Mesenchymal stem cell (in vitro differentiated cells and primary cell): Measurements from ENCODE around the gene NDUFA7.
"Not testable (repeated sequence)": the region's sequence is repeated elsewhere in the genome, so short reads cannot be mapped to it uniquely, and the experiment has no call there.

ENCODE experiments used
- DNase-seq: peaks from one replicate; pipeline ENCODE4 v3.0.0-alpha.2; 2013
- H2AFZ ChIP-seq: one replicate; pipeline ENCODE4 v1.6.1; 2013; ENCODE audit warnings: low read depth, mild to moderate bottlenecking, control low read depth, inconsistent platforms, low read length, moderate library complexity
- H2AK5ac ChIP-seq: 2 replicates; pipeline ENCODE4 v1.6.1; 2013; ENCODE audit warnings: low read length, moderate library complexity, mild to moderate bottlenecking, inconsistent platforms; ENCODE audit not compliant: severe bottlenecking
- H2BK120ac ChIP-seq: one replicate; pipeline ENCODE4 v1.6.1; 2013; ENCODE audit warnings: low read depth, mild to moderate bottlenecking, inconsistent platforms, low read length, moderate library complexity
- H2BK12ac ChIP-seq, 2 experiments: one replicate each; pipeline ENCODE4 v1.6.1; 2013; ENCODE audit warnings: inconsistent platforms in 2 of 2, low read length in 2 of 2, mild to moderate bottlenecking in 2 of 2, moderate library complexity in 2 of 2, control low read depth in 1 of 2
- H2BK15ac ChIP-seq: one replicate; pipeline ENCODE4 v1.6.1; 2013; ENCODE audit warnings: mild to moderate bottlenecking, low read depth, inconsistent platforms; ENCODE audit not compliant: poor library complexity, severe bottlenecking
- H2BK5ac ChIP-seq: 2 replicates; pipeline ENCODE4 v1.6.1; 2013; ENCODE audit warnings: low read depth, mild to moderate bottlenecking, low read length, control low read depth, inconsistent platforms; ENCODE audit not compliant: poor library complexity, severe bottlenecking
- H3K14ac ChIP-seq, 2 experiments: one replicate each; pipeline ENCODE4 v1.6.1; 2013; ENCODE audit warnings: inconsistent platforms in 2 of 2, low read length in 2 of 2, control low read depth in 1 of 2, mild to moderate bottlenecking in 1 of 2, moderate library complexity in 1 of 2
- H3K18ac ChIP-seq, 2 experiments: one replicate each; pipeline ENCODE4 v1.6.1; 2013; ENCODE audit warnings: inconsistent platforms in 2 of 2, low read length in 2 of 2, control low read depth in 1 of 2, low read depth in 1 of 2, mild to moderate bottlenecking in 1 of 2
- H3K23ac ChIP-seq, 2 experiments: one replicate each; pipeline ENCODE4 v1.6.1; 2013; ENCODE audit warnings: inconsistent platforms in 2 of 2, low read length in 2 of 2, mild to moderate bottlenecking in 2 of 2, moderate library complexity in 2 of 2, control low read depth in 1 of 2
- H3K27ac ChIP-seq: 2 replicates; pipeline ENCODE4 v1.5.1; 2013; ENCODE audit warnings: mild to moderate bottlenecking, moderate library complexity, low read length, control low read depth, inconsistent platforms; ENCODE audit not compliant: poor library complexity, severe bottlenecking
- H3K27me3 ChIP-seq, 2 experiments: 2 replicates each; pipeline versions ENCODE4 v1.6.1 to v1.7.0; 2013; ENCODE audit warnings: low read length in 2 of 2, mild to moderate bottlenecking in 2 of 2, moderate library complexity in 2 of 2, control low read depth in 1 of 2, inconsistent platforms in 1 of 2; ENCODE audit not compliant: control insufficient read depth in 1 of 2, insufficient read depth in 1 of 2
- H3K36me3 ChIP-seq, 2 experiments: 2 replicates each; pipeline versions ENCODE4 v1.6.1 to v1.7.0; 2013; ENCODE audit warnings: low read length in 2 of 2, control low read depth in 1 of 2, inconsistent platforms in 1 of 2, low read depth in 1 of 2, mild to moderate bottlenecking in 1 of 2; ENCODE audit not compliant: insufficient read depth in 2 of 2, control insufficient read depth in 1 of 2
- H3K4ac ChIP-seq, 2 experiments: one replicate each; pipeline ENCODE4 v1.6.1; 2013; ENCODE audit warnings: inconsistent platforms in 2 of 2, low read length in 2 of 2, mild to moderate bottlenecking in 2 of 2, moderate library complexity in 2 of 2, control low read depth in 1 of 2, low read depth in 1 of 2
- H3K4me1 ChIP-seq: 2 replicates; pipeline ENCODE4 v1.6.1; 2013; ENCODE audit warnings: low read depth, low read length, control low read depth; ENCODE audit not compliant: control insufficient read depth, insufficient read depth
- H3K4me2 ChIP-seq: 2 replicates; pipeline ENCODE4 v1.6.1; 2013; ENCODE audit warnings: low read length, mild to moderate bottlenecking, inconsistent platforms; ENCODE audit not compliant: poor library complexity, severe bottlenecking
- H3K4me3 ChIP-seq, 2 experiments: 2 replicates each; pipeline versions ENCODE4 v1.5.1 to v1.7.0; 2013; ENCODE audit warnings: low read length in 2 of 2, mild to moderate bottlenecking in 2 of 2, control low read depth in 1 of 2, low read depth in 1 of 2; ENCODE audit not compliant: insufficient read depth in 1 of 2
- H3K79me1 ChIP-seq: replicated peaks from 2 replicates; pipeline ENCODE4 v1.6.1; 2013; ENCODE audit warnings: mild to moderate bottlenecking, control low read depth, low read length, inconsistent platforms; ENCODE audit not compliant: poor library complexity, severe bottlenecking
- H3K9ac ChIP-seq: 2 replicates; pipeline ENCODE4 v1.7.0; 2013; ENCODE audit warnings: mild to moderate bottlenecking, low read length, moderate library complexity
- H3K9me3 ChIP-seq: 2 replicates; pipeline ENCODE4 v1.7.0; 2013; ENCODE audit warnings: mild to moderate bottlenecking, low read length; ENCODE audit not compliant: control insufficient read depth
- H4K8ac ChIP-seq: one replicate; pipeline ENCODE4 v1.6.1; 2013; ENCODE audit warnings: inconsistent platforms, mild to moderate bottlenecking, low read length, moderate library complexity
- H4K91ac ChIP-seq: one replicate; pipeline ENCODE4 v1.6.1; 2013; ENCODE audit warnings: mild to moderate bottlenecking, low read length, inconsistent platforms
- WGBS: methylation state at CpG from one replicate; pipeline ENCODE4 v1.1.7; 2013; ENCODE audit warnings: mixed read lengths; 5-methylcytosine and 5-hydroxymethylcytosine counted together

NDUFA7 gene

GRCh38 chr19:8355631-8356402 is 34.6 kb upstream of the NDUFA7 start:
- H3K18ac ChIP-seq, result peak overlapping the region; percentile 14 to 88
- H2AK5ac ChIP-seq, result peak overlapping the region; percentile 63
- DNase-seq, result peak; percentile 100

GRCh38 chr19:8352845-8353244 is 31.7 kb upstream of the NDUFA7 start:
- H3K79me1 ChIP-seq, H3K4me3 ChIP-seq, H2BK15ac ChIP-seq, H2AK5ac ChIP-seq, H2BK12ac ChIP-seq, H3K27me3 ChIP-seq, H4K91ac ChIP-seq, H3K14ac ChIP-seq, H2BK5ac ChIP-seq, H3K36me3 ChIP-seq, H4K8ac ChIP-seq, H2BK120ac ChIP-seq, DNase-seq, H3K18ac ChIP-seq, H3K23ac ChIP-seq, H2AFZ ChIP-seq, H3K9me3 ChIP-seq, H3K27ac ChIP-seq, H3K4ac ChIP-seq: not testable (repeated sequence)
- Histone ChIP-seq H3K9ac (peak overlapping the region; percentile 69), H3K4me1 (peaks cover 13% of the 10 kb centered on the region), H3K4me2 (peak overlapping the region; percentile 41)
- 69% methylated on average over 5 of the region's 5 CpGs for WGBS

More at GRCh38 chr19:8355631-8356402, 34.6 kb upstream of the NDUFA7 start:
- H3K23ac ChIP-seq, result no peak overlapping the region
- no peaks in the 10 kb centered on the region for H3K36me3 ChIP-seq
- H3K4me1 ChIP-seq, result peaks cover 16% of the 10 kb centered on the region
- H4K8ac ChIP-seq, result peak overlapping the region; percentile 89
- peak overlapping the region; percentile 91 for H3K27ac ChIP-seq
- peak overlapping the region; percentile 49 for H2BK15ac ChIP-seq
- H3K9ac ChIP-seq, result peak overlapping the region; percentile 28
- peak overlapping the region in 1 of 2 experiments; percentile 11 for H3K14ac ChIP-seq
- peak overlapping the region in 1 of 2 experiments; percentile 11 for H3K4me3 ChIP-seq
- peak overlapping the region; percentile 54 to 85 for H3K4ac ChIP-seq
- peak overlapping the region; percentile 46 for H2BK5ac ChIP-seq
- H4K91ac ChIP-seq, result peak overlapping the region; percentile 92
- H3K9me3 ChIP-seq, result no peaks in the 10 kb centered on the region
- no peak overlapping the region for H2BK120ac ChIP-seq
- no peak overlapping the region for H2AFZ ChIP-seq
- peak overlapping the region; percentile 79 to 99 for H2BK12ac ChIP-seq
- WGBS, result 43% methylated on average over 6 of the region's 6 CpGs
- no peak overlapping the region for H3K4me2 ChIP-seq
- H3K79me1 ChIP-seq, result no peaks in the 10 kb centered on the region
- H3K27me3 ChIP-seq, result no peaks in the 10 kb centered on the region

- H2AK5ac ChIP-seq, result no peak overlapping the region
- H3K79me1 ChIP-seq, result no peaks in the 10 kb centered on the region
- 35% methylated on average over 5 of the region's 10 CpGs for WGBS
- peak overlapping the region; percentile 69 for H3K9ac ChIP-seq
- H3K23ac ChIP-seq, result no peak overlapping the region
- H3K9me3 ChIP-seq, result no peaks in the 10 kb centered on the region
- H2BK5ac ChIP-seq, result no peak overlapping the region
- no peak overlapping the region for H3K14ac ChIP-seq
- peak overlapping the region; percentile 39 for H2AFZ ChIP-seq
- H3K36me3 ChIP-seq, result no peaks in the 10 kb centered on the region
- H3K27me3 ChIP-seq, result no peaks in the 10 kb centered on the region
- no peak overlapping the region for H4K8ac ChIP-seq
- no peak overlapping the region for H3K27ac ChIP-seq
- H4K91ac ChIP-seq, result no peak overlapping the region
- H2BK120ac ChIP-seq, result peak overlapping the region; percentile 42
- no peak overlapping the region for H2BK15ac ChIP-seq
- peak overlapping the region; percentile 41 for H3K4me2 ChIP-seq
- no peak overlapping the region for H3K18ac ChIP-seq
- H3K4me1 ChIP-seq, result peaks cover 14% of the 10 kb centered on the region
- no peak overlapping the region for H2BK12ac ChIP-seq
- no peak overlapping the region for H3K4ac ChIP-seq
- peak overlapping the region in 1 of 2 experiments; percentile 64 for H3K4me3 ChIP-seq
- DNase-seq, result peak; percentile 65
These were observed 31.1 kb upstream of the NDUFA7 start for GRCh38 chr19:8352134-8352827.

- H3K4ac ChIP-seq, H3K27me3 ChIP-seq, H3K4me2 ChIP-seq, H3K9ac ChIP-seq, H3K18ac ChIP-seq, H3K4me1 ChIP-seq, H3K79me1 ChIP-seq, H2BK15ac ChIP-seq, H2AK5ac ChIP-seq, H4K91ac ChIP-seq, H3K23ac ChIP-seq, H3K4me3 ChIP-seq, H3K9me3 ChIP-seq, H3K36me3 ChIP-seq, H2AFZ ChIP-seq, H4K8ac ChIP-seq, DNase-seq, H3K14ac ChIP-seq, H2BK120ac ChIP-seq, H3K27ac ChIP-seq, H2BK5ac ChIP-seq, H2BK12ac ChIP-seq: not testable (repeated sequence)
- WGBS, result 81% methylated on average over 5 of the region's 8 CpGs
These were observed 28.6 kb upstream of the NDUFA7 start for GRCh38 chr19:8349629-8350372.
